ENCODE data around the gene METTL17. TPM values are rescaled to one million over a fixed set of nuclear protein-coding genes. Genes with fewer than 3 reads are reported as not detected.
"Not testable (repeated sequence)": the region's sequence is repeated elsewhere in the genome, so short reads cannot be mapped to it uniquely, and the experiment has no call there.

Gene METTL17
- total RNA-seq (100 to 1,000 TPM in 1 of 4 donors, 10 to 100 TPM in 3; 72.9 to 103 (median 90.0) TPM), polyA plus RNA-seq (10 to 100 TPM; 24.0 to 76.4 (median 25.2) TPM)

- Histone ChIP-seq H3K4me3 (peak within 1 kb of the TSS; percentile 67 to 88 (median 76)), H3K4me1 (peaks cover 0 to 38% (median 25%) of the 10 kb centered on the region in 4 donors), H3K27me3 (no peaks in the 10 kb centered on the region), H3K36me3 (peaks cover 22 to 35% (median 31%) of the 10 kb centered on the region in 4 donors), H3K9me3 (no peaks in the 10 kb centered on the region), H3K27ac (peak within 1 kb of the TSS; percentile 81 to 86 (median 84))
- intact Hi-C loops (cut with DNase I) = loop anchor here (10.0 kb wide), 1 partner anchor 465 kb away; the partner anchor contains the start of gene CHD8
- TF ChIP-seq CTCF (IDR thresholded peaks at IDR 0.05) (peak in 2 of 4 experiments; percentile 11 to 25), EP300 (IDR thresholded peaks at IDR 0.05) (no peak), POLR2A (IDR thresholded peaks at IDR 0.05) (peak; percentile 75 to 79), POLR2AphosphoS5 (IDR thresholded peaks at IDR 0.05) (peak; percentile 54 to 92 (median 78))
- 1% methylated on average over 42 of the region's 42 CpGs for WGBS, 2 donors
- DNase-seq = peak; percentile 98
Measured at GRCh38 chr14:20989787-20990600, at the start of gene METTL17. Gene METTL17 (plus strand): TSS chr14:20989980. CDS start chr14:20990003, 23 bp downstream.

GRCh38 chr14:20945146-20945545, 44.6 kb upstream of the METTL17 start:
- peak; percentile 69 for DNase-seq
- WGBS, 2 donors = 49 to 89% methylated on average over 6 of the region's 6 CpGs
- H3K4me1 ChIP-seq; intact Hi-C loops (cut with DNase I); H3K36me3 ChIP-seq; H3K27me3 ChIP-seq; H3K27ac ChIP-seq; H3K4me3 ChIP-seq; H3K9me3 ChIP-seq: not testable (repeated sequence)

- intact Hi-C loops (cut with DNase I); H3K27me3 ChIP-seq; H3K4me1 ChIP-seq; H3K9me3 ChIP-seq; DNase-seq; H3K36me3 ChIP-seq; H3K4me3 ChIP-seq; H3K27ac ChIP-seq: not testable (repeated sequence)
- 86 to 94% methylated on average over 4 to 5 of the region's 9 CpGs for WGBS, 2 donors
Measured at GRCh38 chr14:20946707-20947106, 43.1 kb upstream of the METTL17 start.

- intact Hi-C loops (cut with DNase I); H3K9me3 ChIP-seq; H3K27ac ChIP-seq; H3K4me3 ChIP-seq; H3K4me1 ChIP-seq; DNase-seq; H3K36me3 ChIP-seq; H3K27me3 ChIP-seq: not testable (repeated sequence)
- 55 to 70% methylated on average over 4 of the region's 4 CpGs for WGBS, 2 donors
Measured at GRCh38 chr14:20954736-20955537, 34.8 kb upstream of the METTL17 start, which contains the start of gene RNASE2. Gene RNASE2 (plus strand): TSS chr14:20955487. CDS start chr14:20955772, 285 bp downstream.

- H3K9me3 ChIP-seq; DNase-seq; H3K4me3 ChIP-seq; H3K36me3 ChIP-seq; H3K27me3 ChIP-seq; intact Hi-C loops (cut with DNase I); H3K27ac ChIP-seq; H3K4me1 ChIP-seq: not testable (repeated sequence)
- 54 to 76% methylated on average over 5 of the region's 5 CpGs for WGBS, 2 donors
Measured at GRCh38 chr14:20955538-20955873, 34.3 kb upstream of the METTL17 start.

GRCh38 chr14:20956376-20956976, 33.3 kb upstream of the METTL17 start:
- no peaks in the 10 kb centered on the region for H3K36me3 ChIP-seq
- no peaks in the 10 kb centered on the region for H3K4me1 ChIP-seq
- DNase-seq = no peak
- no peaks in the 10 kb centered on the region for H3K27me3 ChIP-seq
- WGBS, 2 donors = 87 to 94% methylated on average over 11 of the region's 11 CpGs
- no peaks in the 10 kb centered on the region for H3K9me3 ChIP-seq
- no peak overlapping the region for H3K4me3 ChIP-seq
- TF ChIP-seq CTCF (IDR thresholded peaks at IDR 0.05) = no peak
- TF ChIP-seq POLR2A (IDR thresholded peaks at IDR 0.05) = no peak
- TF ChIP-seq POLR2AphosphoS5 (IDR thresholded peaks at IDR 0.05) = no peak
- no peak for TF ChIP-seq EP300 (IDR thresholded peaks at IDR 0.05)
- intact Hi-C loops (cut with DNase I) = no loop called here
- H3K27ac ChIP-seq = no peak overlapping the region

GRCh38 chr14:20958946-20959345, 30.8 kb upstream of the METTL17 start:
- H3K9me3 ChIP-seq; intact Hi-C loops (cut with DNase I); H3K27me3 ChIP-seq; H3K4me1 ChIP-seq; H3K27ac ChIP-seq; DNase-seq; H3K4me3 ChIP-seq; H3K36me3 ChIP-seq: not testable (repeated sequence)

Measured in sigmoid colon (tissue), 7 donors.